ENCODE measurements around the gene UNC45A. TPM values are rescaled to one million over a fixed set of nuclear protein-coding genes. Genes with fewer than 3 reads are reported as not detected.

The UNC45A gene
- total and polyA plus RNA-seq, 2 of the 13 experiments (the other 11 are each of a cell fraction or from before 2014, with no cell fraction given): 33.8 to 39.7 TPM

DNA sequence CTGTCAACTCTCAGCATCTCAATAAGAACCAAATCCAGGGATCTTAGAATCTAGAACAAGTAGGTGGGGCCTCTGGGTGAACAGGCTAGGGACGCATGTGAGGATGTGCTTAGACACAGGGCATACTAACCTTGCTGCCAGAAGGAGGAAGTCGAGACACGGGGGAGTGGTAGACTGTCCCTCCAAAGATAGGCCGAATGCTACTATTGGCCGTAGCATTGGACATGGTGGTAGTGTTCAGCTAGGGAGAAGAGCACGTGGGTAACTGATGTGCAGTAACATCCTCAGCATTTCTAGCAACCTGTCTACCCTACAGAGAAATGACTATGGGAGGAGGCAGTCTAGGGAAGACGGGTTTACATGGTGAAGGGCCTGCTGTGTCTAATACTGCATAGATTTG lies 35.2 kb downstream of the UNC45A start (continued):
- TF ChIP-seq, protein P1, sequence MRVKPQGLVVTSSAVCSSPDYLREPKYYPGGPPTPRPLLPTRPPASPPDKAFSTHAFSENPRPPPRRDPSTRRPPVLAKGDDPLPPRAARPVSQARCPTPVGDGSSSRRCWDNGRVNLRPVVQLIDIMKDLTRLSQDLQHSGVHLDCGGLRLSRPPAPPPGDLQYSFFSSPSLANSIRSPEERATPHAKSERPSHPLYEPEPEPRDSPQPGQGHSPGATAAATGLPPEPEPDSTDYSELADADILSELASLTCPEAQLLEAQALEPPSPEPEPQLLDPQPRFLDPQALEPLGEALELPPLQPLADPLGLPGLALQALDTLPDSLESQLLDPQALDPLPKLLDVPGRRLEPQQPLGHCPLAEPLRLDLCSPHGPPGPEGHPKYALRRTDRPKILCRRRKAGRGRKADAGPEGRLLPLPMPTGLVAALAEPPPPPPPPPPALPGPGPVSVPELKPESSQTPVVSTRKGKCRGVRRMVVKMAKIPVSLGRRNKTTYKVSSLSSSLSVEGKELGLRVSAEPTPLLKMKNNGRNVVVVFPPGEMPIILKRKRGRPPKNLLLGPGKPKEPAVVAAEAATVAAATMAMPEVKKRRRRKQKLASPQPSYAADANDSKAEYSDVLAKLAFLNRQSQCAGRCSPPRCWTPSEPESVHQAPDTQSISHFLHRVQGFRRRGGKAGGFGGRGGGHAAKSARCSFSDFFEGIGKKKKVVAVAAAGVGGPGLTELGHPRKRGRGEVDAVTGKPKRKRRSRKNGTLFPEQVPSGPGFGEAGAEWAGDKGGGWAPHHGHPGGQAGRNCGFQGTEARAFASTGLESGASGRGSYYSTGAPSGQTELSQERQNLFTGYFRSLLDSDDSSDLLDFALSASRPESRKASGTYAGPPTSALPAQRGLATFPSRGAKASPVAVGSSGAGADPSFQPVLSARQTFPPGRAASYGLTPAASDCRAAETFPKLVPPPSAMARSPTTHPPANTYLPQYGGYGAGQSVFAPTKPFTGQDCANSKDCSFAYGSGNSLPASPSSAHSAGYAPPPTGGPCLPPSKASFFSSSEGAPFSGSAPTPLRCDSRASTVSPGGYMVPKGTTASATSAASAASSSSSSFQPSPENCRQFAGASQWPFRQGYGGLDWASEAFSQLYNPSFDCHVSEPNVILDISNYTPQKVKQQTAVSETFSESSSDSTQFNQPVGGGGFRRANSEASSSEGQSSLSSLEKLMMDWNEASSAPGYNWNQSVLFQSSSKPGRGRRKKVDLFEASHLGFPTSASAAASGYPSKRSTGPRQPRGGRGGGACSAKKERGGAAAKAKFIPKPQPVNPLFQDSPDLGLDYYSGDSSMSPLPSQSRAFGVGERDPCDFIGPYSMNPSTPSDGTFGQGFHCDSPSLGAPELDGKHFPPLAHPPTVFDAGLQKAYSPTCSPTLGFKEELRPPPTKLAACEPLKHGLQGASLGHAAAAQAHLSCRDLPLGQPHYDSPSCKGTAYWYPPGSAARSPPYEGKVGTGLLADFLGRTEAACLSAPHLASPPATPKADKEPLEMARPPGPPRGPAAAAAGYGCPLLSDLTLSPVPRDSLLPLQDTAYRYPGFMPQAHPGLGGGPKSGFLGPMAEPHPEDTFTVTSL (CRISPR knock-in tag; IDR thresholded peaks at IDR 0.05; ENCODE audit: borderline replicate concordance): no peak
- TF ChIP-seq ZNF260 (CRISPR knock-in tag; IDR thresholded peaks at IDR 0.05; ENCODE audit: borderline replicate concordance, low read depth): no peak

- no peaks in the 10 kb centered on the region for H3K9me3 ChIP-seq (ENCODE audit: low read length)
- no peaks in the 10 kb centered on the region for H3K79me2 ChIP-seq (ENCODE audit: insufficient read depth, low read length)
- in situ Hi-C loops (cut with HindIII; ENCODE audit: extremely low pct_ligation_motif_present, low pct_unique_long_range_greater_than_20kb) (no loop called here), intact Hi-C loops (cut with micrococcal nuclease; ENCODE audit: unreplicated experiment) (no loop called here)
- BruUV-seq (replicated peaks): no TSS peak
- H3K27me3 ChIP-seq (ENCODE audit: control insufficient read depth in 1 of 2, insufficient read depth in 2 of 2, low read length in 2 of 2): no peaks in the 10 kb centered on the region
- DNase-seq (ENCODE audit: low spot score) (no peak), FAIRE-seq (no peak), ATAC-seq (no peak)
- no peak overlapping the region for H3K4me2 ChIP-seq (ENCODE audit: low read depth, low read length)
- no peak overlapping the region for H3K4me3 ChIP-seq (replicated peaks in 1 of 3; ENCODE audit: insufficient read depth in 1 of 3, low read depth in 2 of 3, low read length in 3 of 3)
- no peak overlapping the region for H3K9ac ChIP-seq (ENCODE audit: insufficient read depth, low read depth, low read length)
- POLR2A ChIA-PET: no interaction called here
- H4K20me1 ChIP-seq (ENCODE audit: insufficient read depth, low read length): no peaks in the 10 kb centered on the region; the same call in 1 of the 2 replicates
- H3K4me1 ChIP-seq (ENCODE audit: insufficient read depth, low read length): no peaks in the 10 kb centered on the region
- H3K36me3 ChIP-seq (replicated peaks in 1 of 2; ENCODE audit: control insufficient read depth in 1 of 2, insufficient read depth in 2 of 2, low read length in 2 of 2): peaks cover 23 to 76% of the 10 kb centered on the region in 2 experiments; a peak in 4 of 5 replicates
- no peak overlapping the region for H2AFZ ChIP-seq (ENCODE audit: low read length)
- WGBS (ENCODE audit: low lambda C conversion rate): 82% methylated on average over 5 of the region's 5 CpGs
- no peak overlapping the region for H3K27ac ChIP-seq (ENCODE audit: extremely low read length, insufficient read depth, low read length)
- CTCF ChIA-PET (ENCODE audit: low intra/inter-chr PET ratio, low total read pairs): no interaction called here
- no peak for TF ChIP-seq HOMEZ (CRISPR knock-in tag; IDR thresholded peaks at IDR 0.05; ENCODE audit: low read depth)
- TF ChIP-seq NR1H2 (CRISPR knock-in tag; IDR thresholded peaks at IDR 0.05; ENCODE audit: borderline replicate concordance, low read depth): no peak
- no peak for TF ChIP-seq ZSCAN22 (CRISPR knock-in tag; IDR thresholded peaks at IDR 0.05)
- TF ChIP-seq, protein P2, sequence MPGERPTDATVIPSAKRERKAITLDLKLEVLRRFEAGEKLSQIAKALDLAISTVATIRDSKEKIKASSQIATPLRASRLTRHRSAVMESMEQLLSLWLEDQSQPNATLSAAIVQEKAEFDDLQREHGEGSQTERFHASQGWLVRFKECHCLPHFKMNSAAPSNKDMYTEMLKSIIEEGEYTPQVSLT (CRISPR knock-in tag; IDR thresholded peaks at IDR 0.05; ENCODE audit: borderline replicate concordance, low read depth): no peak
- TF ChIP-seq ZZZ3 (CRISPR knock-in tag; IDR thresholded peaks at IDR 0.05; ENCODE audit: borderline replicate concordance): no peak
- TF ChIP-seq PHF21A (CRISPR knock-in tag; IDR thresholded peaks at IDR 0.05): no peak
- TF ChIP-seq MEF2D (CRISPR knock-in tag; IDR thresholded peaks at IDR 0.05): no peak
- TF ChIP-seq ZNF460 (CRISPR knock-in tag; IDR thresholded peaks at IDR 0.05; ENCODE audit: borderline replicate concordance): no peak
- no peak for TF ChIP-seq ZNF780A (CRISPR knock-in tag; IDR thresholded peaks at IDR 0.05)
- TF ChIP-seq ZNF766 (CRISPR knock-in tag; IDR thresholded peaks at IDR 0.05; ENCODE audit: borderline replicate concordance): no peak
- no peak for TF ChIP-seq ZNF678 (CRISPR knock-in tag; IDR thresholded peaks at IDR 0.05)
- TF ChIP-seq ZNF260 (CRISPR knock-in tag; IDR thresholded peaks at IDR 0.05; ENCODE audit: borderline replicate concordance, low read depth): no peak
- no peak for TF ChIP-seq ZNF264 (CRISPR knock-in tag; IDR thresholded peaks at IDR 0.05)
- no peak for TF ChIP-seq DMAP1 (CRISPR knock-in tag; IDR thresholded peaks at IDR 0.05)
- TF ChIP-seq SP2 (CRISPR knock-in tag; IDR thresholded peaks at IDR 0.05): no peak
- TF ChIP-seq FOXK2 (IDR thresholded peaks at IDR 0.05): no peak
- TF ChIP-seq HNRNPK (IDR thresholded peaks at IDR 0.05; ENCODE audit: low read depth, low read length, poor library complexity, severe bottlenecking): no peak
These were observed 37.0 kb downstream of the UNC45A start for GRCh38 chr15:90972133-90972532.

Measured in HepG2 (cell line).